Fibroblast of villous mesenchyme (primary cell): ENCODE data around the gene CTSH. TPM values are rescaled to one million over a fixed set of nuclear protein-coding genes. Genes with fewer than 3 reads are reported as not detected.

Experiments
- DNase-seq: peaks from one replicate; pipeline ENCODE4 v3.0.0-alpha.2; 2010; ENCODE audit warnings: low read depth
- H3K4me3 ChIP-seq: 2 replicates; pipeline ENCODE4 v1.5.1; 2011; ENCODE audit warnings: low read depth, mild to moderate bottlenecking, low read length
- total RNA-seq: library from RNA; depleted of rRNA; stranded (reverse); fragments of >200 nt; gene quantifications from 2 replicates; pipeline ENCODE4 v1.2.3, GENCODE V29; 2012
- TF ChIP-seq, protein P1 (sequence below): IDR thresholded peaks from 2 replicates; pipeline ENCODE4 v1.5.1; 2012; ENCODE audit warnings: low read depth, mild to moderate bottlenecking, low read length; ENCODE audit not compliant: insufficient read depth

The CTSH gene
- total RNA-seq, 1 donor, result 15.1 TPM

DNA sequence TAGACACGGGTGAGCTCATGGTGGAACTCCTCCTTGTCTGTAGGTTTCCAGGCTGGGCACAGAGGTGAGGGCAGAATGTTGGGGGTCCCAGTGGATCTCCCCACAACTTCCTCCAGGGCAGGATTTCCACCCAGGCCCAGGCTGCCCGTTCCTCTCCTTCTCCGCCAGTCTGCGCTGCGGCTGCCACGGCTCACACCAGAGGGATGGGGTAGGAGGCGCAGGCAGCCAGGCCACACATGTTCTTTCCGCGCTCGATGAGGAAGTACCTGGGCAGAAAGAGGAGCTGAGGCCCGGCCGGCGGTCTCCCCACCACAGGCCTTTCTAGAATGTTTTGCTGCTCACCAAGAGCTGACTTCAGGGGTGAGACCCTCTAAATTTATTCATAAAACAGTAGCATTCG, 22.9 kb downstream of the CTSH start:
- H3K4me3 ChIP-seq, result no peak overlapping the region
- no peak for DNase-seq
- TF ChIP-seq, protein P1, sequence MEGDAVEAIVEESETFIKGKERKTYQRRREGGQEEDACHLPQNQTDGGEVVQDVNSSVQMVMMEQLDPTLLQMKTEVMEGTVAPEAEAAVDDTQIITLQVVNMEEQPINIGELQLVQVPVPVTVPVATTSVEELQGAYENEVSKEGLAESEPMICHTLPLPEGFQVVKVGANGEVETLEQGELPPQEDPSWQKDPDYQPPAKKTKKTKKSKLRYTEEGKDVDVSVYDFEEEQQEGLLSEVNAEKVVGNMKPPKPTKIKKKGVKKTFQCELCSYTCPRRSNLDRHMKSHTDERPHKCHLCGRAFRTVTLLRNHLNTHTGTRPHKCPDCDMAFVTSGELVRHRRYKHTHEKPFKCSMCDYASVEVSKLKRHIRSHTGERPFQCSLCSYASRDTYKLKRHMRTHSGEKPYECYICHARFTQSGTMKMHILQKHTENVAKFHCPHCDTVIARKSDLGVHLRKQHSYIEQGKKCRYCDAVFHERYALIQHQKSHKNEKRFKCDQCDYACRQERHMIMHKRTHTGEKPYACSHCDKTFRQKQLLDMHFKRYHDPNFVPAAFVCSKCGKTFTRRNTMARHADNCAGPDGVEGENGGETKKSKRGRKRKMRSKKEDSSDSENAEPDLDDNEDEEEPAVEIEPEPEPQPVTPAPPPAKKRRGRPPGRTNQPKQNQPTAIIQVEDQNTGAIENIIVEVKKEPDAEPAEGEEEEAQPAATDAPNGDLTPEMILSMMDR, result no peak

DNA sequence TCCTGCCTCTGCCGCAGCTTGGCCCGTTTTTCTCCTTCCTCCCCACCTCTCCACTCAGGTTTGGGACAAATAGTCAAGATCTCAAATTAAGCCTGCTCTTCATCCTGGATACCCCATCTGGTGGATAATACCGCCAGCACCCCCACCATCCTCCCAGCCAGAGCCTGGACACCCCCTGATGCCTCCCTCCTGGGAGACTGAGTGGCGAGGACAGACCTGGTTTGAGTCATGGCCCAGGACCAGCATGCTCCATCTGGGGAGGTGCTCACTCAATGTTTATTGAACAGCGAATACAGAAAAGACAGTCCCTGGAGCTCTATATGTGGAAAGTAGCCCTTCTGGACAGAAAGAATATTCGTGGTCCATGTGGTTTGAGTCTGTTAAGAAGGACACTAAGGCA, 23.3 kb downstream of the CTSH start:
- no peak for DNase-seq
- H3K4me3 ChIP-seq, result no peak overlapping the region
- TF ChIP-seq, protein P1, result no peak

DNA sequence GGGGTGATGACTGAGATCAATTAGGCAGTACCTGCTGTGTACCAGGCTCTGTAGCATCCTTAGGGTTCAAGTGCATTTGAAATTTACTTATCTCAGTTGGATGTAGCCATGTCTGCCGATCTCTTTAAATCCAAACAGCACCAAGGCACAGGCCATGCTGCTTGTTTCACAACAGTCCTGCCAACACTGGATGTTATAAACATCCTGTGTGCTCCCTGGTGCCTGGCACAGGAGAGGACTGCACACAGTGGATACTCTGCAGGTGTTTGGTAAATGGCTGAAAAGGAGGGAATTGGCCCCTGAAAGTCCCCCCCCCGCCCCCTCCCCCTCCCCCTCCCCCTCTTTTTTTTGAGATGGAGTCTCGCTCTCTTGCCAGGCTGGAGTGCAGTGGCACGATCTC, 27.0 kb downstream of the CTSH start:
- TF ChIP-seq, protein P1, result no peak
- DNase-seq, result no peak
- no peak overlapping the region for H3K4me3 ChIP-seq

DNA sequence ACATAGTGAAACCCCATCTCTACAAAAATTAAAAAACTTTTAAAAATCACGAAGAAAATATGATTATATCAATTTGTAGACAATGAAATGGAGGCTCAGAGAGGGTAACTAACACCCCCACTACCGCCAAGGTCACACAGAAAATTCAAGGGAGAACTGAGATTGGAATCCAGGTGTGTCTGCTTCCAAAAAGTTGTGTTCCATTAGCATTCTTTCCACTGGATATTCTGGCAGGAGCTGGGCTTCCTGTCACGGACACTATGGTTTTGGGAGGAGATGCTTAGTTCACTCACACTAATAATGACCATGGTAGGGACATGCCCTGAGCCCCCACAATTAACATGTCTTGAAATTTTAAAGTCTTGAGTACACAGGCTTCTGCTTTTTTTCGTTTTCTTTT, 28.8 kb downstream of the CTSH start:
- TF ChIP-seq, protein P1, result no peak
- no peak overlapping the region for H3K4me3 ChIP-seq
- DNase-seq, result no peak

DNA sequence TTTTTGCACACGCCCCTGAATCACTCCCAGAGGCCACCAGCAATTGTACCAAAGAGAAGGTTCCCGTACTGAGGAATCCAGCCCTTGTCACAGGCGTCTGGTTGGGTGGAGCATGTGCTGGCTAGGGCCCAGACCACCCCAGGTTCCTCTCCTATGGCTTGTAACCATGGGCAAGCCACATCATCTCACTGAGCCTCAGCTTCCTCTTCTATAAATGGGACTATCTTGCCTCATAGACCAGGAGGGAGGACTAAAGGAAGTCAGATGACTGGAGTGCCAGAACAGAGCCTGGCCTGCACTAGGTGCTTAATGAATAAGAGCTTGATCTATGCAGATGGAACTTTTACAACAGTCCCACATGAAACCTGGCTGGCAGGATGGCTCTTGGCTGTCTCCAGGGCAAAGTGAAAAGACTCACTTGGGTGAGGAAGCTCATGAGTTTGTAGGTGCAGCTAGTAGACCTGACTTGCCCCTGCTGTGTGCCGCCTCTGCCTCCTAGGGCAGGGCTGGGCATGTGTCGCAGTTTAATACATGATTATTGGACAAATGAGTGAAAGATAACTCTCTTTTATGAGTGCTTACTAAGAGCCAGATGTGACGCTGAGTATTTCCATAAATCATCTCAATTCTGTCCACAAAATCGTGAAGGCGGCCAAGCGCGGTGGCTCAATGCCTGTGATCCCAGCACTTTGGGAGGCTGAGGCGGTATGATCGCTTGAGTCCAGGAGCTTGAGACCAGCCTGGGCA, 29.3 kb downstream of the CTSH start:
- TF ChIP-seq, protein P1, result no peak
- peak; percentile 58 for DNase-seq
- H3K4me3 ChIP-seq, result no peak overlapping the region

DNA sequence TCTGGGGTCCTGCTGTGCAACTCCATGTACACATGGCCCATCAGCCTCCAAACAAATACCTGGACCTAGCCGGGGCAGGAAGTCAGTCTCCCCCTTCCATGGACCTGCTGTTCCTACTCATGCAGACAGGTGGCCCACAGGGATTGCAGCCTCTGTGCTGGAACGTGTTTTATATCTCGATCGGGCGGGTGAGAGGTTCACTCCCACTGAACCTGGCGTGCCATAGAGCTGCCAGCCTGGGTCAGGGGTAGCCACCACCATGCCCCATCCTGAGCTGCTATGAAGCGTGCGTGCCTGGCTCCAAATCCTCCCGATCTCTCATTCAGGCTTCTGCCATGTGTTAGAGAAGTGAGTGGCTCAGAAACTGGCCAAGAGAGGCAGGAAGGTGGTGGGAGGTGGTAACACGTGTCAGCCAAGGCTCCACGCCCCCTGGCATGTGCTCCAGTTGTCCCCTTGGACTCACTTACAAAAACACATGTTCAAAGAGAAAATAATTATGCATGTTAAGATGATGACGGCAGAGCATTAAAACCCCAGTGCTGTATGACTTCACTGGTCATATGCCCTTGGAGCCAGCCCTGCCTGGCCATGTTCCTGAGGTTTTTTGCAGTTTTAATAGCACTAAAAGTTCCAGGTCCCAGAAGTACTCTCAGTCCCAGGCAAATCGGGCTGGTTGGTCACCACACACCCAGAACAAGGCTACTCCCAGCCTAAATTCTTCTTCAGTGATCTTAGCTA, 30.6 kb downstream of the CTSH start:
- peak; percentile 60 for DNase-seq
- TF ChIP-seq, protein P1, result peak; percentile 51
- no peak overlapping the region for H3K4me3 ChIP-seq
